Erythroblast (primary cell): ENCODE results near the gene NSF.

Source experiments
- DNase-seq, 2 experiments: peaks; one replicate each; lab custom pipeline; 2025; lab: John Stamatoyannopoulos, UW
- GATA1 ChIP-seq: IDR thresholded peaks from 2 replicates; pipeline ENCODE4 v1.6.1; 2011; ENCODE audit warnings: low read depth, mild to moderate bottlenecking, control low read depth, low read length, moderate library complexity
- POLR2A ChIP-seq: IDR thresholded peaks from 2 replicates; pipeline ENCODE4 v1.6.1; 2011; ENCODE audit warnings: mild to moderate bottlenecking, low read length

The NSF gene

DNA sequence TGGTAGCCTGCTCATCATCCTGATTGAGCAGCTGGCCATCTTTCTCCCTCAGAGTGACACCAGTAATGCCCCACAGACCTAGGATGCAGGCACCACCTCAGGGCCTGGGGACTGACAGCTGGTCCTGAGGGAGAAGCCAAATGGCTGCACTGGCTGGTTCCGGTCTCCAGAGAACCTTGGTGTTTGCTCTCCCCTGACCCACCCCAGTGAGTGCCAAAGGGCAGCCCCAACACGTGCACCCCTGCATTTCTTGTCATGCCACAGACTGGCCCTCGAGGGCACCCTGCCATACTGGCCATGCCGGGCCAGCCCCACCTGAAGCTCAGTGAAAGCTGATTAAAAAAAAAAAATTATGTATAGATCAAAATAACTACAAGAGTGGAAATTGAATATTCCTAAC lies 127.5 kb downstream of the NSF start:
- no peak for DNase-seq
- no peak for TF ChIP-seq POLR2A
- no peak for TF ChIP-seq GATA1

DNA sequence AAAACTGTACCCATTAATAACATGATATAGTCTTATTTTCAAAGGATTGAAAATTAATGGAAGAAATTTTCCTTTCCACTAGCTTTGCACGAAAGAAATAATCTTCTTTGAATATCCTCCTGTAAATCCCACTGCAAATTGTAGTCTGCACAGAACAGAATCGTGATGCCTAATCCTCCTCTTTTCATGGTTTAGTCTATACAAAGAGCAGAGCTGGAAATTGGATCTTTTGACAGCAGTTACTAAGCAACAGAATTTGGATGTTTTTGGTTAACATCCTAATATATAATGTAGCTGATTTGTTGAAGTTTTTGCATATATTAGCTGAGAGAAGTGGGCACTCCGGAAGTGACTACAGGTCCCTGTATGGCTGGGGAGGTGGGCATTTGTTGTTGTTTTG lies 129.4 kb downstream of the NSF start:
- no peak for DNase-seq
- TF ChIP-seq GATA1: no peak
- TF ChIP-seq POLR2A: no peak

DNA sequence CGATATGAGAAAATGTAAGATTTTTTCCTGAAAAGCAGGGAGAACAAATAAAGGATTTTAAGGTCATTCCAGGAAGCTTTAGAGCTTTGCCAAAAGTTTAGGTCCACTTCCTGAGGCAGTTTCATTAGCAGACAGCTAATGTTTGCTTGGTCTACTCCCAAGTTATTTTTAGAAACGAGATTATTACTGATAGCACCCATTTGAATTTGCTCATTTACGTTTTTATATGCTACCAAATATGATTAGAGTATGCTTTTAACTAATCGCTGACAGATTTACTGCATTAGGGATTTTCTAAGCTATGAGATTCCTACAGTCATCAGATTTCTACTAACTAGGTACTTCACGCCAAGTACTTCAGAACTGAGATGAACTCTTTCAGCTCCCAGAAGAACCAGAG lies 129.9 kb downstream of the NSF start:
- DNase-seq: no peak
- TF ChIP-seq GATA1 (no peak), POLR2A (no peak)

DNA sequence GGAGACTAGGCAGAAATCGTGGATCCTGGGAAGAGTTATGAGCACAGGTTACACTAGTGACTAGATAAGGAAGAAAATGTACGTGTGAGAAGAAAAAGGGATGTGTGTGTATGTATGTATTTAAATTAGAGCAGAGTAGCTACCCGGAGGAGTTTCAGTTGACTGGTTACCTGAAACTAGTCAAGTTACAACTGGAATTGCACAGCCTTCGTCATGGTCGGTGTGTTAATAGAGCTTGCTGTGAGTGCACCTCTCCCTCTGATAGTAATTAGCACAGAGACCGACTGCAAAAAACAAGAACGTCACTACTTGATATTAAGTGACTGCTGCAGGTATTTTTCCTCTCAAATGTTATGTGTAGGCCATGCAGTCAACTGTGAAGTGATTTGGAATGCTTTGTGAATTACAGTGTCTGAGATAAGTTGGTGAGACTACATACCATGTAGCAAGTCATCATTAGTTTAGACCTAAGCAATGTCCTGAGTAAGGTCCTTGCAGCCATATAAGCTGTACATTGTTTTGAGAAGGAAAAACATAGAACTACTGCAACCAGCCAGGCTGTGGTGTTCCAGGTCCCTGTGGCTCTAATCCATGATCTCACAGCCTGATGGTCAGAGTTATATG lies 132.3 kb downstream of the NSF start:
- no peak for DNase-seq
- TF ChIP-seq GATA1: no peak
- TF ChIP-seq POLR2A: no peak

- TF ChIP-seq POLR2A (no peak), GATA1 (no peak)
- DNase-seq: no peak
Observed at GRCh38 chr17:46726206-46726605, 135.7 kb downstream of the NSF start.

GRCh38 chr17:46727572-46728348 lies 137.3 kb downstream of the NSF start:
- TF ChIP-seq POLR2A: no peak
- no peak for TF ChIP-seq GATA1
- DNase-seq: no peak

GRCh38 chr17:46730026-46730425 lies 139.6 kb downstream of the NSF start:
- no peak for TF ChIP-seq GATA1
- no peak for TF ChIP-seq POLR2A

DNA sequence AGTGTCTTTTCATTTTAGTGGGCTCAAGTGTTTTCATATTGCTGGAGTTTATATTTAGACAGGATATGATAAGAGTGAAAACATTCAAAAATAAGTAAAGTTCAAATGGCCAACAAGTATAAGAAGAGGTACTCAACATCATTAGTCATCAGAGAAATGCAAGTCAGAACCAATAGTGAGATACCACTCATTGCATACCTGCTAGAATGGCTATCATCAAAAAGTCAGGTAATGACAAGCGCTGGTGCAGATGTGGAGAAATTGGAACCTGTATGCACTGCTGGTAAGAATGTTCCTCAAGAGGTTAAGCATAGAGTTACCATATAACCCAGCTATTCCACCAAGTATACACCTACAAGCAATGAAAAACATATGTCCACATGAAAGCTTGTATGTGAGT lies 140.2 kb downstream of the NSF start:
- TF ChIP-seq GATA1 (no peak), POLR2A (no peak)

More at GRCh38 chr17:46730026-46730425, 139.6 kb downstream of the NSF start:
- DNase-seq: no peak

DNA sequence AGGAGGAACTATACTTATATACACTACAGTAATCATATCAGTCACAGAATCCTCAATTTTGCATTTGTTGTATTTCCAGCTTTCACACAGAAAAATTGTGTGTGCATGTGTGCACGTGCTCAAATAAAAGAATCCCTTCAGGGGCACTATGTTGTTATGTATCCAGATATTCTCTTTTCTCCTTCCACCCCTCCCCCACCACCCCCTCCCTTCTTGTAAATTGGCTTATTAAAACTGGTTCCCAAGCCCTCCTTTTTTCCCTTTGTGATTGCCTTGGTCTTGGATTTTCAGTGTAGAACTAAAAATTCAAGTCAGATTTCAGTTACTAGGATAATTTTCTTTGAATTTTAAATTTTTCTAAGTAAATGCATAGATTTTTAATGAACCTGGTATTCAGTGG lies 141.7 kb downstream of the NSF start:
- no peak for DNase-seq
- TF ChIP-seq GATA1: no peak
- TF ChIP-seq POLR2A: no peak

More for the DNA sequence above, 140.2 kb downstream of the NSF start:
- no peak for DNase-seq

DNA sequence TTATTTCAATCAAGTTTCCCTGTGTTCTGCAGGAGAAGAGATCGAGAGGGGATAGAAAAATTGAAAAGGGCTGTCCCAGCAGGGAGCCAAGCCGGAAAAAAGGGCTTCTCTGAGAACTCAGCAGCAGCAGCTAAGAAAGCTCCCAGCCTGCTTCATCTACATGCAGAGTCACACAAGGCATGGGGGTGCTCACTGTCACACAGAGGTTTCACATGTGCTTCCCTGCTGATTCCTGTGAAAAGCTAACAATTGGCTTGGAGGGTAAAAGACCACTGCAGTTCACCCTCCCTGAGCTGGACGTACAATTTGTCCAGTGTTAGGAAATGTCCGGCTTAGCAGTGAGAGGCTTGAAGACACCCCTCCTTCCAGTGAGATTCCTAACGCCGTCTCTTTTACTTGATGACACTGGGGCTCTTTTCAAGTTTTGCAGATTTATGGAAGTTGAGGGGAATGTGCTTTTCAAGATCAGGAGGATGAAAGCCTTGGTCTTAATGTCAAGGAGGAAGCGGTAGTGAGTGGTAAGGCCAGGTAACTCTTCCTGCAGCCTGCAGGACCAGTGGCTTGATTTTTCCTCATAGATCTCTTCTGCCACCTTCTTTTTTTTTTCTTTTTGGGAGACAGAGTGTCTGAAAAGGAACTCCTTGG lies 142.4 kb downstream of the NSF start:
- DNase-seq: no peak

GRCh38 chr17:46733837-46734475 lies 143.5 kb downstream of the NSF start:
- DNase-seq: peak in 1 of 2 experiments; percentile 35
- no peak for TF ChIP-seq POLR2A
- no peak for TF ChIP-seq GATA1

More for the DNA sequence above, 142.4 kb downstream of the NSF start:
- TF ChIP-seq GATA1: no peak

DNA sequence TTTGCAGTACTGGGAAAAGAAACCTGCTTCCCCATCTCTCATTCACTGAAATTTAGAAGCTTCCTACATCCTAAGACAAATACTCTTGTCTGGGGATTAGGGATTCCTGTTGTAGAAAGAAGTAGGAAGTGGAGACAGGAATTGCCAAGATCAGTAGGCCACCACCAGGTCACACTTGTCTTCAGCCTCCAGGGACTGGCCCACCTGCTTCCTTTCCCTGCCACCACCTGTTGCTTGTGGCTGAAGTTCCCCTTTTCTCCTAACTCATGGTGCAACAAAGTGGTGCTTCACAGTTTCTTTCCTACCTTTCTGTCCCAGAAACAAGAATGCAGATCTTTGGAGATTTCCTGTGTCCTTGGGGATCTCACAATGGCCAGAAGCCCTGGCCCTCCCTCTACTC lies 145.6 kb downstream of the NSF start:
- DNase-seq: no peak
- TF ChIP-seq GATA1 (no peak), POLR2A (no peak)

DNA sequence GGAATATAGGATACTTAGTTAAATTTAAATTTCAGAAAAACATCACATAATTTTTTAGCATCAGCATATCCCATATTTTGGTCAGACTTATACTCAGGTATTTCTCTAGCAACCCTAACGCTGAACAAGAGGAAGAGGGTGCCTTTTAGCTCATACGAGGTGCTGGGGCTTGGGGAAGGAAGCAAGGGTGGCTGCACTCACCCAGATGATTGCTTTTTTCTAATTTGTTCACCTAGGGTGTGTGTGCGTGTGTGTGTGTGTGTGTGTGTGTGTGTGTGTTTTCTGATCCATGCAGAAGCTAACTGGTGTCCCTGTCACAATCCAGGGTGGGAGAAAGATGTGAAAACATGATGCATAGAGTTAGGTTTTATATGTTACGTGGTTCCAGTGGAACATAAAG lies 146.9 kb downstream of the NSF start:
- no peak for TF ChIP-seq GATA1
- DNase-seq: no peak

GRCh38 chr17:46738544-46738943 lies 148.1 kb downstream of the NSF start:
- DNase-seq: no peak
- no peak for TF ChIP-seq POLR2A
- no peak for TF ChIP-seq GATA1
